PFSK-1 (cell line): Measurements from ENCODE around the gene PDZD8.

Experiments
- FOXP2 ChIP-seq: optimal IDR thresholded peaks from 2 replicates; pipeline ENCODE3; 2011; ENCODE audit warnings: borderline replicate concordance, control low read depth, inconsistent platforms; ENCODE audit not compliant: insufficient read depth; ENCODE audit errors: extremely low read length, extremely low read depth
- POLR2AphosphoS5 ChIP-seq: IDR thresholded peaks from 2 replicates; pipeline ENCODE4 v1.6.1; 2012; ENCODE audit warnings: low read depth, mild to moderate bottlenecking, control low read depth, low read length, moderate library complexity
- REST ChIP-seq, 2 experiments: IDR thresholded peaks; 2 replicates each; pipeline versions ENCODE4 v1.6.1 to v1.8.0; 2011 to 2012; ENCODE audit warnings: low read depth in 2 of 2, low read length in 2 of 2, control low read depth in 1 of 2, inconsistent platforms in 1 of 2, mild to moderate bottlenecking in 1 of 2, moderate library complexity in 1 of 2; ENCODE audit not compliant: insufficient read depth in 1 of 2
- SIN3A ChIP-seq: IDR thresholded peaks from 2 replicates; pipeline ENCODE4 v1.6.1; 2012; ENCODE audit warnings: mild to moderate bottlenecking, low read length, moderate library complexity, borderline replicate concordance; ENCODE audit not compliant: insufficient read depth
- TAF1 ChIP-seq: IDR thresholded peaks from 2 replicates; pipeline ENCODE4 v1.6.1; 2012; ENCODE audit warnings: low read length, control low read depth, borderline replicate concordance; ENCODE audit not compliant: insufficient read depth

PDZD8 gene

GRCh38 chr10:117237401-117237991 is 137.7 kb downstream of the PDZD8 start:
- TF ChIP-seq TAF1 (no peak), SIN3A (no peak), FOXP2 (no peak), REST (IDR thresholded peaks at IDR 0.05; ENCODE audit: insufficient read depth in 1 of 2, low read depth in 2 of 2, low read length in 2 of 2) (no peak), POLR2AphosphoS5 (no peak)

GRCh38 chr10:117228210-117228609 is 147.0 kb downstream of the PDZD8 start:
- no peak for TF ChIP-seq SIN3A
- no peak for TF ChIP-seq POLR2AphosphoS5
- no peak for TF ChIP-seq TAF1
- TF ChIP-seq REST (IDR thresholded peaks at IDR 0.05; ENCODE audit: insufficient read depth in 1 of 2, low read depth in 2 of 2, low read length in 2 of 2), result no peak
- no peak for TF ChIP-seq FOXP2
